Measurements from ENCODE around the gene TUBB8B. TPM values are rescaled to one million over a fixed set of nuclear protein-coding genes. Genes with fewer than 3 reads are reported as not detected.
"Not testable (repeated sequence)": the region's sequence is repeated elsewhere in the genome, so short reads cannot be mapped to it uniquely, and the experiment has no call there.

Gene TUBB8B
- total and polyA plus RNA-seq, 2 donors (not counting 1 experiment from before 2014, with no cell fraction given), result 0.49 to 1.6 TPM

DNA sequence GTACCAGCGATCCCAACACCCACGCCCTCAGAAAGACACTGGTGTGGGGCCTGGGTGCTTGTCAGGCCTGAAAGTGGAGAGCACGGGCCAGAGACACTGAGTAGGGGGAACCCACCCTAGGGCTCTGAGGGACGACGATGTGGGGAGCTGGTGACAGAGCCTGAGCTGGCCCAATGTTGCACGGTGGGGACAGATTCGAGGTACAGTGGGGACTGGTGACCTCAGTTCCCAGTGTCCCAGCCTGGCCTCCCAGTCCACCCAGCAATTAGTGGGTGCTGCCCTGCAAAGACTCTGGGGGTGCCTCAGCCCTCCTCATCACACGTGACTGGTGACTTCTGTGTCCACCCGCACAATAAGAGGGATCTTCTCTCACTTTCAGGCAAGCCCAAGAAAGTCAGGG, 36.6 kb downstream of the TUBB8B start:
- WGBS (ENCODE audit: insufficient coverage), result no CpG with 5 or more reads among the region's 9 CpGs
- H3K4me3 ChIP-seq (ENCODE audit: control extremely low read depth in 1 of 5, extremely low read depth in 1 of 5, insufficient read depth in 1 of 5, low read depth in 2 of 5, low read length in 4 of 5); H3K36me3 ChIP-seq (replicated peaks in 1 of 2; ENCODE audit: control extremely low read depth in 1 of 2, control insufficient read depth in 1 of 2, extremely low read depth in 1 of 2, insufficient read depth in 2 of 2, low read length in 1 of 2); H3K9ac ChIP-seq (ENCODE audit: low read length); ATAC-seq (ENCODE audit: low read depth); H4K20me1 ChIP-seq (ENCODE audit: control insufficient read depth, insufficient read depth, low read length, poor library complexity, severe bottlenecking); H3K4me1 Mint-ChIP-seq; H3K79me2 ChIP-seq (ENCODE audit: control insufficient read depth, insufficient read depth, low read length); H3K27ac ChIP-seq (ENCODE audit: low read length in 2 of 2); H3K27me3 ChIP-seq (replicated peaks in 1 of 4; ENCODE audit: control extremely low read depth in 1 of 4, control insufficient read depth in 3 of 4, insufficient read depth in 4 of 4, low read length in 3 of 4); intact Hi-C loops (cut with micrococcal nuclease); POLR2A ChIA-PET; H3K4me1 ChIP-seq (ENCODE audit: control insufficient read depth in 2 of 2, insufficient read depth in 2 of 2, low read length in 2 of 2); H3K27ac Mint-ChIP-seq; H3K9me3 Mint-ChIP-seq (ENCODE audit: insufficient read depth); H3K9me3 ChIP-seq (ENCODE audit: control extremely low read depth in 1 of 3, control insufficient read depth in 2 of 3, insufficient read depth in 1 of 3, low read length in 2 of 3); H2AFZ ChIP-seq (ENCODE audit: insufficient read depth, low read depth, low read length, poor library complexity, severe bottlenecking); DNase-seq; H3K4me3 Mint-ChIP-seq; CTCF ChIA-PET; H3K4me2 ChIP-seq (replicated peaks; ENCODE audit: low read depth, low read length, poor library complexity, severe bottlenecking); H3K27me3 Mint-ChIP-seq: not testable (repeated sequence)

DNA sequence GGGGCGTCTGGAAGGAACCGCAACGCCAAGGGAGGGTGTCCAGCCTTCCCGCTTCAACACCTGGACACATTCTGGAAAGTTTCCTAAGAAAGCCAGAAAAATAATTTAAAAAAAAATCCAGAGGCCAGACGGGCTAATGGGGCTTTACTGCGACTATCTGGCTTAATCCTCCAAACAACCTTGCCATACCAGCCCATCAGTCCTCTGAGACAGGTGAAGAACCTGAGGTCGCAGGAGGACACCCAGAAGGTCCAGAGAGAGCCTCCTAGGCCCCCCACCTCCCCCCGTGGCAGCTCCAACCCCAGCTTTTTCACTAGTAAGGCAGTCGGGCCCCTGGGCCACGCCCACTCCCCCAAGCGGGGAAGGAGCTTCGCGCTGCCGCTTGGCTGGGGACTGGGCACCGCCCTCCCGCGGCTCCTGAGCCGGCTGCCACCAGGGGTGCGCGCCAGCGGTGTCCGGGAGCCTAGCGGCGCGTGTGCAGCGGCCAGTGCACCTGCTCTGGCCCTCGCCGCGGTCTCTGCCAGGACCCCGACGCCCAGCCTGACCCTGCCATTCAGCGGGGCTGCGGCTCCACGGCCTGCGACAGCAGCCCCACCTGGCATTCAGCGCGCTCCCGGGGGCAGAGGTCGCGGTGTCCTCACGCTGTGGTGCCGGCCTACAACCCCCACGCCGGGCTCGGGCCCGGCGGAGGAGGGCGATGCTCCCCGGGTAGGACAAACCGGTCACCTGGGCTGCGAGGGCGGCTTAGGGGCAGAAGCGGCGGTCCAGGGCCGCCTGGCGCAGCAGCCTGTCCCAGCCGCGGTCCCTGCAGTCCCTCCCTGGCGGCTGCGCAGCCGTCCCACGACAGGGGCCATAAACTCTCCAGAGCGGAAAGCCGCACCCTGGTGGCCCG, 37.8 kb downstream of the TUBB8B start:
- H2AFZ ChIP-seq (ENCODE audit: insufficient read depth, low read depth, low read length, poor library complexity, severe bottlenecking); CTCF ChIA-PET; ATAC-seq (ENCODE audit: low read depth); H3K27me3 ChIP-seq (replicated peaks in 1 of 4; ENCODE audit: control extremely low read depth in 1 of 4, control insufficient read depth in 3 of 4, insufficient read depth in 4 of 4, low read length in 3 of 4); H3K27ac ChIP-seq (ENCODE audit: low read length in 2 of 2); H3K4me1 ChIP-seq (ENCODE audit: control insufficient read depth in 2 of 2, insufficient read depth in 2 of 2, low read length in 2 of 2); H3K27ac Mint-ChIP-seq; H3K4me1 Mint-ChIP-seq; H3K4me3 Mint-ChIP-seq; H3K4me3 ChIP-seq (ENCODE audit: control extremely low read depth in 1 of 5, extremely low read depth in 1 of 5, insufficient read depth in 1 of 5, low read depth in 2 of 5, low read length in 4 of 5); POLR2A ChIA-PET; DNase-seq; H3K36me3 ChIP-seq (replicated peaks in 1 of 2; ENCODE audit: control extremely low read depth in 1 of 2, control insufficient read depth in 1 of 2, extremely low read depth in 1 of 2, insufficient read depth in 2 of 2, low read length in 1 of 2); H3K79me2 ChIP-seq (ENCODE audit: control insufficient read depth, insufficient read depth, low read length); H3K4me2 ChIP-seq (replicated peaks; ENCODE audit: low read depth, low read length, poor library complexity, severe bottlenecking); H4K20me1 ChIP-seq (ENCODE audit: control insufficient read depth, insufficient read depth, low read length, poor library complexity, severe bottlenecking); H3K9me3 Mint-ChIP-seq (ENCODE audit: insufficient read depth); intact Hi-C loops (cut with micrococcal nuclease); H3K27me3 Mint-ChIP-seq; H3K9ac ChIP-seq (ENCODE audit: low read length); H3K9me3 ChIP-seq (ENCODE audit: control extremely low read depth in 1 of 3, control insufficient read depth in 2 of 3, insufficient read depth in 1 of 3, low read length in 2 of 3): not testable (repeated sequence)
- 96% methylated on average over 5 of the region's 65 CpGs for WGBS (ENCODE audit: insufficient coverage)

DNA sequence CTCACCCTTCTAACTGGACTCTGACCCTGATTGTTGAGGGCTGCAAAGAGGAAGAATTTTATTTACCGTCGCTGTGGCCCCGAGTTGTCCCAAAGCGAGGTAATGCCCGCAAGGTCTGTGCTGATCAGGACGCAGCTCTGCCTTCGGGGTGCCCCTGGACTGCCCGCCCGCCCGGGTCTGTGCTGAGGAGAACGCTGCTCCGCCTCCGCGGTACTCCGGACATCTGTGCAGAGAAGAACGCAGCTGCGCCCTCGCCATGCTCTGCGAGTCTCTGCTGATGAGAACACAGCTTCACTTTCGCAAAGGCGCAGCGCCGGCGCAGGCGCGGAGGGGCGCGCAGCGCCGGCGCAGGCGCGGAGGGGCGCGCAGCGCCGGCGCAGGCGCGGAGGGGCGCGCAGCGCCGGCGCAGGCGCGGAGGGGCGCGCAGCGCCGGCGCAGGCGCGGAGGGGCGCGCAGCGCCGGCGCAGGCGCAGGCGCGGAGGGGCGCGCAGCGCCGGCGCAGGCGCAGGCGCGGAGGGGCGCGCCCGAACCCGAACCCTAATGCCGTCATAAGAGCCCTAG, 38.7 kb downstream of the TUBB8B start:
- CTCF ChIA-PET; ATAC-seq (ENCODE audit: low read depth): not testable (repeated sequence)

DNA sequence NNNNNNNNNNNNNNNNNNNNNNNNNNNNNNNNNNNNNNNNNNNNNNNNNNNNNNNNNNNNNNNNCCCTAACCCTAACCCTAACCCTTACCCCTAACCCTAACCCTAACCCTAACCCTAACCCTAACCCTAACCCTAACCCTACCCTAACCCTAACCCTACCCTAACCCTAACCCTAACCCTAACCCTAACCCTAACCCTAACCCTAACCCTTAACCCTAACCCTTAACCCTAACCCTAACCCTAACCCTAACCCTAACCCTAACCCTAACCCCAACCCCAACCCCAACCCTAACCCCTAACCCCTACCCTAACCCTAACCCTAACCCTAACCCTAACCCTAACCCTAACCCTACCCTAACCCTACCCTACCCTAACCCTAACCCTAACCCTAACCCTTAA, 39.5 kb downstream of the TUBB8B start:
- CTCF ChIA-PET; H3K79me2 ChIP-seq (ENCODE audit: control insufficient read depth, insufficient read depth, low read length); H3K4me1 ChIP-seq (ENCODE audit: control insufficient read depth in 2 of 2, insufficient read depth in 2 of 2, low read length in 2 of 2); DNase-seq; H3K4me1 Mint-ChIP-seq; H3K4me2 ChIP-seq (replicated peaks; ENCODE audit: low read depth, low read length, poor library complexity, severe bottlenecking); intact Hi-C loops (cut with micrococcal nuclease); H3K9ac ChIP-seq (ENCODE audit: low read length); H3K9me3 ChIP-seq (ENCODE audit: control extremely low read depth in 1 of 3, control insufficient read depth in 2 of 3, insufficient read depth in 1 of 3, low read length in 2 of 3); H3K4me3 Mint-ChIP-seq; H2AFZ ChIP-seq (ENCODE audit: insufficient read depth, low read depth, low read length, poor library complexity, severe bottlenecking); H3K36me3 ChIP-seq (replicated peaks in 1 of 2; ENCODE audit: control extremely low read depth in 1 of 2, control insufficient read depth in 1 of 2, extremely low read depth in 1 of 2, insufficient read depth in 2 of 2, low read length in 1 of 2); H3K27me3 ChIP-seq (replicated peaks in 1 of 4; ENCODE audit: control extremely low read depth in 1 of 4, control insufficient read depth in 3 of 4, insufficient read depth in 4 of 4, low read length in 3 of 4); H3K9me3 Mint-ChIP-seq (ENCODE audit: insufficient read depth); POLR2A ChIA-PET; H4K20me1 ChIP-seq (ENCODE audit: control insufficient read depth, insufficient read depth, low read length, poor library complexity, severe bottlenecking); ATAC-seq (ENCODE audit: low read depth); H3K27ac Mint-ChIP-seq; H3K27me3 Mint-ChIP-seq; H3K27ac ChIP-seq (ENCODE audit: low read length in 2 of 2); H3K4me3 ChIP-seq (ENCODE audit: control extremely low read depth in 1 of 5, extremely low read depth in 1 of 5, insufficient read depth in 1 of 5, low read depth in 2 of 5, low read length in 4 of 5): not testable (repeated sequence)

More for the DNA sequence above, 38.7 kb downstream of the TUBB8B start:
- H2AFZ ChIP-seq (ENCODE audit: insufficient read depth, low read depth, low read length, poor library complexity, severe bottlenecking); H3K9me3 Mint-ChIP-seq (ENCODE audit: insufficient read depth); H3K4me3 Mint-ChIP-seq; H3K9me3 ChIP-seq (ENCODE audit: control extremely low read depth in 1 of 3, control insufficient read depth in 2 of 3, insufficient read depth in 1 of 3, low read length in 2 of 3); H3K36me3 ChIP-seq (replicated peaks in 1 of 2; ENCODE audit: control extremely low read depth in 1 of 2, control insufficient read depth in 1 of 2, extremely low read depth in 1 of 2, insufficient read depth in 2 of 2, low read length in 1 of 2); H3K79me2 ChIP-seq (ENCODE audit: control insufficient read depth, insufficient read depth, low read length); H3K27ac Mint-ChIP-seq; H3K4me3 ChIP-seq (ENCODE audit: control extremely low read depth in 1 of 5, extremely low read depth in 1 of 5, insufficient read depth in 1 of 5, low read depth in 2 of 5, low read length in 4 of 5); H3K4me2 ChIP-seq (replicated peaks; ENCODE audit: low read depth, low read length, poor library complexity, severe bottlenecking); DNase-seq; intact Hi-C loops (cut with micrococcal nuclease); H3K4me1 Mint-ChIP-seq; POLR2A ChIA-PET; H3K9ac ChIP-seq (ENCODE audit: low read length); H3K4me1 ChIP-seq (ENCODE audit: control insufficient read depth in 2 of 2, insufficient read depth in 2 of 2, low read length in 2 of 2); H3K27me3 ChIP-seq (replicated peaks in 1 of 4; ENCODE audit: control extremely low read depth in 1 of 4, control insufficient read depth in 3 of 4, insufficient read depth in 4 of 4, low read length in 3 of 4); H3K27me3 Mint-ChIP-seq; H3K27ac ChIP-seq (ENCODE audit: low read length in 2 of 2); H4K20me1 ChIP-seq (ENCODE audit: control insufficient read depth, insufficient read depth, low read length, poor library complexity, severe bottlenecking): not testable (repeated sequence)
- WGBS (ENCODE audit: insufficient coverage), result 74% methylated on average over 10 of the region's 75 CpGs

Data from B cell (primary cell).